ENCODE results near the gene ZEB1. TPM values are rescaled to one million over a fixed set of nuclear protein-coding genes. Genes with fewer than 3 reads are reported as not detected.

ZEB1 gene
- total and polyA plus RNA-seq, 2 of the 8 experiments (the other 6 are each of a cell fraction or from before 2014, with no cell fraction given) = 0.08 to 0.15 TPM

DNA sequence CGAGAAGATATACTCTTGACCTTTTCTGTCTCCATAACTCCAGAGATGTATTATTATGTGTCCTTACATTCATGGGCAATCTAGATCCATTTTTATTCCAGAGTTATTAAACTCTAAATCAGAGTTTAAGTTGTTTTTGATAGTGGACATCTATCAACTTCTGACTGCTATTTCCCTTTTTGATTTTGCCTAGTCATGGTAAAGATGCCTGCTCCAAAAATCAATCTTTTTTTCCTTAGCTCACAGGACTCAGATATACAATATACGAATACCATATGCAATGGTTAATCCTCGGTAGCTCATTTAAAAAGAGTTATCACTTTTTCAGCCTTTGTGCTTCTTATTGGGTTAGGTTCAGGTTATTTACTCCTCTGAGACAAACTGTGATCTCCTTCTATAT, 15.8 kb upstream of the ZEB1 start (continued):
- TF ChIP-seq HDAC6 (IDR thresholded peaks at IDR 0.05; ENCODE audit: low read depth, low read length) (no peak), EGR1 (IDR thresholded peaks at IDR 0.05; ENCODE audit: borderline replicate concordance, low read depth, low read length) (no peak)
- TF ChIP-seq, protein P1, sequence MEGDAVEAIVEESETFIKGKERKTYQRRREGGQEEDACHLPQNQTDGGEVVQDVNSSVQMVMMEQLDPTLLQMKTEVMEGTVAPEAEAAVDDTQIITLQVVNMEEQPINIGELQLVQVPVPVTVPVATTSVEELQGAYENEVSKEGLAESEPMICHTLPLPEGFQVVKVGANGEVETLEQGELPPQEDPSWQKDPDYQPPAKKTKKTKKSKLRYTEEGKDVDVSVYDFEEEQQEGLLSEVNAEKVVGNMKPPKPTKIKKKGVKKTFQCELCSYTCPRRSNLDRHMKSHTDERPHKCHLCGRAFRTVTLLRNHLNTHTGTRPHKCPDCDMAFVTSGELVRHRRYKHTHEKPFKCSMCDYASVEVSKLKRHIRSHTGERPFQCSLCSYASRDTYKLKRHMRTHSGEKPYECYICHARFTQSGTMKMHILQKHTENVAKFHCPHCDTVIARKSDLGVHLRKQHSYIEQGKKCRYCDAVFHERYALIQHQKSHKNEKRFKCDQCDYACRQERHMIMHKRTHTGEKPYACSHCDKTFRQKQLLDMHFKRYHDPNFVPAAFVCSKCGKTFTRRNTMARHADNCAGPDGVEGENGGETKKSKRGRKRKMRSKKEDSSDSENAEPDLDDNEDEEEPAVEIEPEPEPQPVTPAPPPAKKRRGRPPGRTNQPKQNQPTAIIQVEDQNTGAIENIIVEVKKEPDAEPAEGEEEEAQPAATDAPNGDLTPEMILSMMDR (IDR thresholded peaks at IDR 0.05; ENCODE audit: control extremely low read depth in 1 of 3, insufficient read depth in 1 of 3, low read depth in 1 of 3, low read length in 3 of 3) = no peak
